T-helper 1 cell treated with Interleukin-12 subunit alpha and Interleukin-12 subunit beta and Interleukin-4 antibody, amounts not matched to agents 30 μg/mL and 1 μg/mL, for 36 hours (primary cell): ENCODE data around the gene PDZD7.

ENCODE experiments used
- H3K27ac Mint-ChIP-seq: one replicate; pipeline ENCODE4 v1.8.0; 2021; ENCODE audit warnings: mild to moderate bottlenecking, mixed read lengths
- H3K27me3 Mint-ChIP-seq: one replicate; pipeline ENCODE4 v1.8.0; 2021; ENCODE audit warnings: low read depth, mixed read lengths
- H3K36me3 Mint-ChIP-seq: one replicate; pipeline ENCODE4 v1.8.0; 2021; ENCODE audit warnings: low read depth, mixed read lengths
- H3K4me1 Mint-ChIP-seq: one replicate; pipeline ENCODE4 v1.8.0; 2021; ENCODE audit warnings: low read depth, mixed read lengths
- H3K4me3 Mint-ChIP-seq: one replicate; pipeline ENCODE4 v1.8.0; 2021; ENCODE audit warnings: mild to moderate bottlenecking, moderate library complexity, mixed read lengths
- H3K9me3 Mint-ChIP-seq: one replicate; pipeline ENCODE4 v1.8.0; 2021; ENCODE audit warnings: mixed read lengths

PDZD7 gene

GRCh38 chr10:100972904-100973535, 57.9 kb downstream of the PDZD7 start:
- H3K36me3 Mint-ChIP-seq, result peaks cover 2% of the 10 kb centered on the region
- H3K9me3 Mint-ChIP-seq, result no peaks in the 10 kb centered on the region
- H3K4me3 Mint-ChIP-seq, result no peak overlapping the region
- peaks cover 8% of the 10 kb centered on the region for H3K27me3 Mint-ChIP-seq
- H3K27ac Mint-ChIP-seq, result no peak overlapping the region
- peaks cover 10% of the 10 kb centered on the region for H3K4me1 Mint-ChIP-seq

DNA sequence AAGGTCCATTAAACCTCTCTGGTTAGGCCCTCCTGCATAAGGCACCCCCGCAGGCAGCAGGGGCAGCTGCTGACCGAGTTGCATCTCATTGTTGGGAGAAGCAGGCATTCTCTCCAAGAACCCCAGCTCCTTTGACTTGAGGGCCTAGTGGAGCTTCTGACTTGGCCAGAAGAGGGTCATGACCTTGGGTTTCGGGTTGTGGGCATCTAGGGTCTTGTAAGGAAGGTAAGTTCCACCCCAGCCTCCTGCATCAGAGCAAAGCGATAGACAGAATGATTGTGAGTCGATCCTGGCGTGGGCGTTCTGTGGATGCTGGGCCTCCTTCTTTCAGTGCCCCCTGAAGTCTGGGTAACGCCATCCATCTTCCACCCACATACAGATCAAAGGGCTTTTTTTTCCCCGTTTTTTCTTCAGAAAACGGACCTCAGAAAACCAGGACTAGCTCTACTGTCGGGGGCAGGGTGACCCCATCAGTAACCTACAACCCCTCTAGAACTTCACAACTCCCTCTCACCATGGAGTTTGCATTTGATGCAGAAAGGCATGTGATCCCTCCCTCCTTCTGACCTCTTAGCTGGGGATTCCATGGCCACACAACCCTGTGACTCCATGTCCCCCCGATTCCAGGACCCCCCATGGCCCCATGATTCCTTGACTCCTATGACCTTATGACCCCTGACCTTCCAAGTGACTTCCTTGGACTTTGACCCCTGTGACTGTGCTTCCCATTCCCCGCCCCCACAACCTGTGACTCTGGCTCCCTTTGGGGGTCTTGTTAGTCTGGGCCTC, 58.6 kb downstream of the PDZD7 start:
- peaks cover 3% of the 10 kb centered on the region for H3K36me3 Mint-ChIP-seq
- H3K27ac Mint-ChIP-seq, result no peak overlapping the region
- no peak overlapping the region for H3K4me3 Mint-ChIP-seq

DNA sequence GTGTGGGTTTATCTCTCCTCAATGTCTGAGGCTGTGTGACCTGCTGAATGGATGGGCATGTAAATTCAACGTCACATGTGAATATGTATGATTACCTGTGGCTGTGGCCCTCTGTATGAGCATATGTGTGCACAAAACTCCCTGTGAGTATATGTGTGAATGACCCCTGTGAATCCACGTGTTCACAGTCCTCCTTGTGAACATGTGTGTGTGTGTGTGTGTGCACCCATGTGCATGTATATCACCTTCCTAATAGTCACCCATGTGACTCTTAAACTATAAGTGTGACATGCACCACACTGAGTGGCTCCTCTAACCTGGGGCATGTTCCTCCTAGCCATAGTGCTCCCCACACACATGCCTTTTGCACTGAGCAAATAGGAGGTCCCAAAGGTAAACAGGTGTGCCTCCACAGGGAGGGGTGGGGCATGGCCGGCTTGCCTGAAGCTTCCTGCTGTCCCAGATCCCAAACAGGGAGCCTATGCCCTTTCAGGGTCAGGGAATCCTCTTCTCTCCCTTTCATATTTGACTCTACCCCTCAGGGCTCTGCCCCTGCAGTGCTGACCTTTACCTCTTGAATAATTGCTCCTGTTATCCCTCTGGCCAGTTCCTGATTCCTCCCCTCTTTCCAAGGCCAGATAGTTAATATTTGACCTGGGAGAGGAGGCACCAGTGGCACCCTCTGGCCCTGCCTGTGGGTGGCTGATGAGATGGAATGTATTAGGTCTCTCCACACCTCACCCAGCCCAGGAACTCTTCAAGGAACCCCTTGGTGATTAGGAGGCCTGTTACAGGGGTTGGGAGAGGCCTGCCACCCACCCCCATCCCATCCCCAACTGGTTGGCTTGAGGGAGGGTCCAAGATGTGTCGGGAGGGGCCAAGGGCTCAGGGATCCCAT, 59.8 kb downstream of the PDZD7 start:
- Mint-ChIP-seq H3K4me3 (no peak overlapping the region), H3K27ac (no peak overlapping the region), H3K4me1 (peaks cover 10% of the 10 kb centered on the region), H3K27me3 (peaks cover 8% of the 10 kb centered on the region), H3K36me3 (peaks cover 3% of the 10 kb centered on the region), H3K9me3 (no peaks in the 10 kb centered on the region)

More for the DNA sequence above, 58.6 kb downstream of the PDZD7 start:
- Mint-ChIP-seq H3K27me3 (peaks cover 8% of the 10 kb centered on the region), H3K4me1 (peaks cover 10% of the 10 kb centered on the region), H3K9me3 (no peaks in the 10 kb centered on the region)

DNA sequence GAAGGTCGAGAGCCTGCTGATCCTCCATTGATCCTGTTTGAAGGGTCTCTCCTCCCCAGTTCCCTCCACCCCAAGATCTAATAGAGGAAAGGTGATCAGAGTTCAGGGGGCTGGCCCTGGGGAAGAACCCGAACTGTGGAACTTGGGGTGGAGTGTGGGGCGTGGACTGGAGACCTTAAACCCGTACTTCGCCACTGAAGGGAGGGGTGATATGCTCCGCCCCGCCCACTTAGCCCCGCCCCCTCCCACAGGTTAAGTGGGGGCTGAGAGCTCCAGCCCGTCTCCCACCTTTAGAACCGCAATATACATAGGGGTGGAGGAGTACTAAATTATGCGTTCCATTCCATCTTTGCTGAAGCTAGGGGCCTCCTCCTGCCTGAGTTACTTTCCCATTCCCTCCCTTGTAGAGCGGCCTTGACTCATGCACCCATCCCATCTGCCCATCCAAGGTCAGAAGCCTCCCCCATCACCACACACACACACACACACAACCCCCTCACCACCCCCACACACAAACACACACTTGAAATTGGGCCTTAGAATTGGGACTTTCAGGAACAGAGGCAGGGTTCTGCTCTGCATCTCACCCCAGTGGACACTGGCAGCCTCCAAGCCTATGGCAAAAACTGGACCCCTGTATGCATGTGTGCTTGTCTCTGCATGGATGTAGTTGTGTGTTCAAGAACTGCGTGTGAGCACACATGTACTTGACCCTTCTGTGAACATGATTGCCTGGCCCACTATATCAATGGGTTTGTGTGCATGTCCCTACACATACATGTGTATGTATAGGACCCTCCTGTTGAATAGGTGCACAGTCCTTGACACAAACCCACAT, 60.6 kb downstream of the PDZD7 start:
- peaks cover 3% of the 10 kb centered on the region for H3K36me3 Mint-ChIP-seq
- peaks cover 8% of the 10 kb centered on the region for H3K27me3 Mint-ChIP-seq
- no peak overlapping the region for H3K27ac Mint-ChIP-seq
- H3K9me3 Mint-ChIP-seq, result no peaks in the 10 kb centered on the region
- H3K4me1 Mint-ChIP-seq, result peaks cover 10% of the 10 kb centered on the region
- peak overlapping the region; percentile 25 for H3K4me3 Mint-ChIP-seq

DNA sequence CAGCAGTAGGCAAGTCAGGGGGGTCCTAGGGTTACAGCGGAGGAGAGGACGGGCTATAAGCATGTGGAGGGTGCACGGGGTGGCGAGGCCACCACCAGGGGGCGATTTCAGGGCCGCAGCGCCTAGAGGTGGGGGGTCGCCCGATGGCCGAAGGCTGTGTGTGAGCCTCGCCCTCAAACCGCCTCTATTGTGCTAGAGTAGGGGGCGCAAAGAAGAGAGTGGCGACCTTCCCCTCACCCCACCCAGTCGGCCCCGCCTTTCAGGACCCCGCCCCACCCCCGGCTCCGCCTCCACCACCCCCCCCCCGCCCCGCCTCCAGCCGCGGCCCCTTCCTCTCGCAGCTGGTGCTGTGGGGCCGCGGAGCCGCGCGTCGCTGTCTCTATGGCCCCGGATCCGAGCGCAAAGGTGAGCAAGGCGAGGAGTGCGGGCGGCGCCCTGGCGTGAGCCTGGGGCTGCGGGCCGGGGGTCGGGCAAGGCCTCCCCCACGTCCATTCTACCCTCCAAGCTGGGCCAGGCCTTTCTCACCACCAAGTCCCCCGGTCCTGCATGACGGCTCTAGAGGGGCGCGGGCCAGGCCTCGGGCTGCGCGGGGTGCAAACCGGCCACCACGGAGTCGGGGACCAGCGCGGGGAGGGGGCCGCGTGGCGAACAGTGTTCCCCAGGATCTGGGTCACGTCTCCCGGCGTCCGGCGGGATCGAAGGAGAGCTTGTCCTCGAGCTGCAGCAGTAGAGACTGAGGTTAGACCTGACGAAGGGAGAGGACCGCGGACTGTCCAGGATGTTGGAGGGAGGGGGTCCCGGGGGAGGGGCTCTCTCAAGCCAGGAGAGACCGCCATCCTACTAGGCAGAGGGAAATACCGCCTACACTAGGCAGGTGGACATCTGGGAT, 61.5 kb downstream of the PDZD7 start, which contains the start of gene SEMA4G:
Gene SEMA4G, plus strand, starts transcription at position 318 of the 889 bp plus-strand sequence. CDS start 3,409 bp downstream, outside the sequence.
- peaks cover 10% of the 10 kb centered on the region for H3K4me1 Mint-ChIP-seq
- H3K27ac Mint-ChIP-seq, result no peak within 1 kb of the TSS
- peaks cover 8% of the 10 kb centered on the region for H3K27me3 Mint-ChIP-seq
- no peaks in the 10 kb centered on the region for H3K9me3 Mint-ChIP-seq
- H3K36me3 Mint-ChIP-seq, result peaks cover 3% of the 10 kb centered on the region
- H3K4me3 Mint-ChIP-seq, result peak within 1 kb of the TSS; percentile 70

DNA sequence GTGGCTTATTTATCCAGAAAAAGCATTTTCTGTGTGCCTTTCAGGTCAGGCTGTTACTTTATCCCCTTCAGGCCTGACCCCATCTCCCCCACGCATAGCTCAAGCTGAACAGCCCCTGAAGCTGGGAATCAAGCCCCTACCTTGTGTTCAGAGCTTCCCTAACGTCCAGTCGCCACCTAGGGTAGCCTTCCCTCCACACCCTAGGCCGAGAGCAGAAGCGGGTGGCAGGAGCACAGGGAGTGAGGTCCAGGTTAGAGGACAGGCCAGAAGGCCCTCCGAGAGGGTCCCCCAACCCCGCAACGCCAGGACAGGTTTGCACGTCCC, 62.1 kb downstream of the PDZD7 start:
- no peaks in the 10 kb centered on the region for H3K9me3 Mint-ChIP-seq
- peak overlapping the region; percentile 70 for H3K4me3 Mint-ChIP-seq
- peaks cover 8% of the 10 kb centered on the region for H3K27me3 Mint-ChIP-seq
- peaks cover 3% of the 10 kb centered on the region for H3K36me3 Mint-ChIP-seq
- H3K4me1 Mint-ChIP-seq, result peaks cover 10% of the 10 kb centered on the region
- H3K27ac Mint-ChIP-seq, result no peak overlapping the region

- H3K4me3 Mint-ChIP-seq, result peak overlapping the region; percentile 70
- H3K36me3 Mint-ChIP-seq, result peaks cover 4% of the 10 kb centered on the region
- no peaks in the 10 kb centered on the region for H3K9me3 Mint-ChIP-seq
- H3K27me3 Mint-ChIP-seq, result peaks cover 8% of the 10 kb centered on the region
- H3K27ac Mint-ChIP-seq, result no peak overlapping the region
- peaks cover 10% of the 10 kb centered on the region for H3K4me1 Mint-ChIP-seq
Measured at GRCh38 chr10:100968062-100968736, 62.7 kb downstream of the PDZD7 start.

DNA sequence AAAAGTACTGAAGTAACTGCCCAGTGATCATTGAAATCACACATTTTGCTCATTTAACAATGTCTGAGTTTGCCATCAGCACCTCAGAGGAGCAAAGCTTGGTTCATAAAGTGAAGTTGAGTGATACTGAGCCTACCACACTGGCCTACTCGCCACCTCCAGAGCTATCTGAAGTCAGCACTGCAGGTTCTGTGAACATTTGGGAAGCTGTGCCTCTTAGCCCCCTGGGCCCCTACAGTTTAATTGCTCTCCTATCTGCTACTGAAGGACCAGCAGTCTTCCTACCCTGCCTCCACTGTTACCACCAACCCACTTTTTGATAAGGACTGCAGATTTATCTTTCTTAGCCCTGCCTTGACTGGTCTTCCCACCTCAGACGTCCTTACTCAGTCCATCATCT, 63.6 kb downstream of the PDZD7 start:
- Mint-ChIP-seq H3K27ac (no peak overlapping the region), H3K4me3 (no peak overlapping the region), H3K27me3 (peaks cover 8% of the 10 kb centered on the region)

GRCh38 chr10:100966887-100967286, 64.0 kb downstream of the PDZD7 start:
- Mint-ChIP-seq H3K27me3 (peaks cover 8% of the 10 kb centered on the region), H3K4me3 (no peak overlapping the region), H3K27ac (no peak overlapping the region), H3K36me3 (peaks cover 16% of the 10 kb centered on the region), H3K4me1 (peaks cover 10% of the 10 kb centered on the region), H3K9me3 (no peaks in the 10 kb centered on the region)

More for the DNA sequence above, 63.6 kb downstream of the PDZD7 start:
- peaks cover 10% of the 10 kb centered on the region for H3K4me1 Mint-ChIP-seq
- H3K36me3 Mint-ChIP-seq, result peaks cover 11% of the 10 kb centered on the region
- H3K9me3 Mint-ChIP-seq, result no peaks in the 10 kb centered on the region

DNA sequence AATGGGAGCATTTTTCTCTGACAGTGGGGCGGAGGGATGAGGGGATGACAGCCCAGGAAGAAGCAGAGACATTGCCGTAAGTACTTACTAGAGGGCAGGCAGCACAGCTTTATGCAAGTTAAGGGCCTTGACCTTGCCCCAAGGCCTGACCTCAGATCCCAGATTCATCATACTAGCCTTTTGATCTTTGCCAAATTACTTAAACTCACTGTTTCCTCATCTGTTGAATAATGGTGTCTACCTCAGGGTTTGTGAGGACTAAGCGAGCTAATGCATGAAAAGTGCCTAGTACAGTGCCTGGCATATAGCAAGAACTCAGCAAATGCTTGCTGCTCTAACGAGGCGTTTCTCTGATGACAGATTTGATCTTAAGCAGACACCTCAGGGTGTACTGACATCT, 65.1 kb downstream of the PDZD7 start:
- Mint-ChIP-seq H3K4me1 (peaks cover 10% of the 10 kb centered on the region), H3K27ac (no peak overlapping the region), H3K27me3 (peaks cover 8% of the 10 kb centered on the region), H3K4me3 (no peak overlapping the region), H3K9me3 (no peaks in the 10 kb centered on the region), H3K36me3 (peaks cover 18% of the 10 kb centered on the region)

GRCh38 chr10:100963826-100964225, 67.1 kb downstream of the PDZD7 start:
- Mint-ChIP-seq H3K9me3 (no peaks in the 10 kb centered on the region), H3K36me3 (peaks cover 27% of the 10 kb centered on the region), H3K4me3 (no peak overlapping the region), H3K27me3 (peaks cover 4% of the 10 kb centered on the region), H3K4me1 (peaks cover 4% of the 10 kb centered on the region), H3K27ac (no peak overlapping the region)

- Mint-ChIP-seq H3K4me1 (no peaks in the 10 kb centered on the region), H3K36me3 (peaks cover 27% of the 10 kb centered on the region), H3K9me3 (no peaks in the 10 kb centered on the region), H3K27me3 (no peaks in the 10 kb centered on the region), H3K4me3 (no peak overlapping the region), H3K27ac (no peak overlapping the region)
Measured at GRCh38 chr10:100962351-100963080, 68.4 kb downstream of the PDZD7 start.
